ENCODE data around the gene CPB1. TPM values are rescaled to one million over a fixed set of nuclear protein-coding genes. Genes with fewer than 3 reads are reported as not detected.

CPB1 gene
- total and polyA plus RNA-seq, 8 donors = 3,071 to 29,247 (median 22,743) TPM

- intact Hi-C loops (cut with DNase I) = no loop called here
- TF ChIP-seq, protein P1, sequence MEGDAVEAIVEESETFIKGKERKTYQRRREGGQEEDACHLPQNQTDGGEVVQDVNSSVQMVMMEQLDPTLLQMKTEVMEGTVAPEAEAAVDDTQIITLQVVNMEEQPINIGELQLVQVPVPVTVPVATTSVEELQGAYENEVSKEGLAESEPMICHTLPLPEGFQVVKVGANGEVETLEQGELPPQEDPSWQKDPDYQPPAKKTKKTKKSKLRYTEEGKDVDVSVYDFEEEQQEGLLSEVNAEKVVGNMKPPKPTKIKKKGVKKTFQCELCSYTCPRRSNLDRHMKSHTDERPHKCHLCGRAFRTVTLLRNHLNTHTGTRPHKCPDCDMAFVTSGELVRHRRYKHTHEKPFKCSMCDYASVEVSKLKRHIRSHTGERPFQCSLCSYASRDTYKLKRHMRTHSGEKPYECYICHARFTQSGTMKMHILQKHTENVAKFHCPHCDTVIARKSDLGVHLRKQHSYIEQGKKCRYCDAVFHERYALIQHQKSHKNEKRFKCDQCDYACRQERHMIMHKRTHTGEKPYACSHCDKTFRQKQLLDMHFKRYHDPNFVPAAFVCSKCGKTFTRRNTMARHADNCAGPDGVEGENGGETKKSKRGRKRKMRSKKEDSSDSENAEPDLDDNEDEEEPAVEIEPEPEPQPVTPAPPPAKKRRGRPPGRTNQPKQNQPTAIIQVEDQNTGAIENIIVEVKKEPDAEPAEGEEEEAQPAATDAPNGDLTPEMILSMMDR (IDR thresholded peaks at IDR 0.05) = no peak
- 39 to 41% methylated on average over 7 of the region's 7 CpGs for WGBS, 2 donors
Measured at GRCh38 chr3:148852271-148852992, 24.8 kb downstream of the CPB1 start.

DNA sequence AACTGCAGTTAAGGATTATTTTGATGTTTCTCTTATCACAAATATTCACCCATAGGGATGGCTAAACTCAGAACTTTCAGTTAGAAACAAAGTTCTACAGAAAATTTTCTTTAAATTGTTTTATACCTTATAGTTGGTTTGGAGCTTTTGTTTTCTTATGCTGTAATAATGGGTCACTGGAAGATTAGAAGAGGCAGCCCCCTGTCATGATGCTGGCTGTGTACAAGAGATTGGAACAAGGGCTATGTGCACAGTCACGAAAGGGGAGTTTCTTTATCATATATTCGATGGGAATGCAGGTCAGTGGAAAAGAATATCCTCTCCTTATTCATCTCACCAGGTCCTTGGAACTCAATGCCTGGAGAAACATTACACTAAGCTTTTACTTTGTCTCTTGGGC is 25.5 kb downstream of the CPB1 start:
- Histone ChIP-seq H3K27ac (peak overlapping the region in 2 of 4 donors; percentile 35 to 42), H3K4me1 (no peaks in the 10 kb centered on the region), H3K36me3 (peaks cover 0 to 65% (median 3%) of the 10 kb centered on the region in 3 donors), H3K27me3 (no peaks in the 10 kb centered on the region), H3K4me3 (no peak overlapping the region), H3K9me3 (no peaks in the 10 kb centered on the region)
- DNase-seq (no peak), FAIRE-seq (no peak), ATAC-seq (no peak)
- 42 to 47% methylated on average over 2 of the region's 2 CpGs for WGBS, 2 donors
- TF ChIP-seq, protein P1 (IDR thresholded peaks at IDR 0.05) = no peak
- intact Hi-C loops (cut with DNase I) = no loop called here

More at GRCh38 chr3:148852271-148852992, 24.8 kb downstream of the CPB1 start:
- Histone ChIP-seq H3K4me3 (no peak overlapping the region), H3K9me3 (no peaks in the 10 kb centered on the region), H3K27me3 (no peaks in the 10 kb centered on the region), H3K27ac (peak overlapping the region in 2 of 4 donors; percentile 35 to 42), H3K4me1 (no peaks in the 10 kb centered on the region), H3K36me3 (peaks cover 3 to 66% (median 6%) of the 10 kb centered on the region in 3 donors)
- ATAC-seq = peak in 1 of 4 donors; percentile 0
- no peak for DNase-seq
- no peak for FAIRE-seq

GRCh38 chr3:148854061-148854460 is 26.4 kb downstream of the CPB1 start:
- Histone ChIP-seq H3K27me3 (no peaks in the 10 kb centered on the region), H3K9me3 (no peaks in the 10 kb centered on the region), H3K27ac (peak overlapping the region in 2 of 4 donors; percentile 3 to 35), H3K4me1 (no peaks in the 10 kb centered on the region), H3K36me3 (peaks cover 0 to 60% (median 3%) of the 10 kb centered on the region in 3 donors), H3K4me3 (no peak overlapping the region)
- ATAC-seq = no peak
- no peak for DNase-seq
- FAIRE-seq = no peak
- TF ChIP-seq, protein P1 (IDR thresholded peaks at IDR 0.05) = no peak
- intact Hi-C loops (cut with DNase I) = no loop called here

GRCh38 chr3:148856384-148856783 is 28.8 kb downstream of the CPB1 start:
- Histone ChIP-seq H3K4me1 (no peaks in the 10 kb centered on the region), H3K9me3 (no peaks in the 10 kb centered on the region), H3K36me3 (peaks cover 0 to 52% (median 3%) of the 10 kb centered on the region in 3 donors), H3K4me3 (no peak overlapping the region), H3K27ac (peak overlapping the region in 2 of 4 donors; percentile 4 to 23), H3K27me3 (no peaks in the 10 kb centered on the region)
- TF ChIP-seq, protein P1 (IDR thresholded peaks at IDR 0.05) = no peak
- intact Hi-C loops (cut with DNase I) = no loop called here
- FAIRE-seq = no peak
- no peak for ATAC-seq
- 40 to 44% methylated on average over 3 of the region's 3 CpGs for WGBS, 2 donors
- no peak for DNase-seq

DNA sequence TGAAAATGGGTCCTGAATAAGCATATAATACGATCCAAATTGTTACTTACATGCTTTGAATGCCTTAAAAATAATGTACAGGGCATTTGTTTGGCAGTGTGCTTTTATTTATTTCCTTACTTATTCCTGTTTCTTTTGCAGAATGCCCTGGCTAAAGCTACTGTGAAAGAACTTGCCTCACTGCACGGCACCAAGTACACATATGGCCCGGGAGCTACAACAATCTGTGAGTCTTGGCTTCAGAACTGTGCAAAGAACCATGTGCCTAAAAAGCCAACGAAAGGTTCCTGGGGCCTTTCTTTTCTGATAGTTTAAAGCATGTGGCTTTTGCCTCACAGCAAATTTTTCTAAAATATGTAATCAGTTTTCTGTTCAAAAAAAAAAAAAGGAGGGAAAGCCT is 29.7 kb downstream of the CPB1 start:
- Histone ChIP-seq H3K9me3 (no peaks in the 10 kb centered on the region), H3K4me1 (no peaks in the 10 kb centered on the region), H3K27ac (peak overlapping the region in 2 of 4 donors; percentile 23 to 58), H3K4me3 (no peak overlapping the region), H3K36me3 (peaks cover 0 to 45% (median 3%) of the 10 kb centered on the region in 3 donors), H3K27me3 (no peaks in the 10 kb centered on the region)
- TF ChIP-seq, protein P1 (IDR thresholded peaks at IDR 0.05) = no peak
- FAIRE-seq = no peak
- no peak for ATAC-seq
- 39% methylated on average over 4 of the region's 4 CpGs for WGBS, 2 donors
- intact Hi-C loops (cut with DNase I) = no loop called here
- DNase-seq = no peak
